Psoas muscle (tissue), 8 donors: ENCODE results near the gene HOATZ. TPM values are rescaled to one million over a fixed set of nuclear protein-coding genes. Genes with fewer than 3 reads are reported as not detected.

Experiments used
- ATAC-seq, 4 donors: fragments of 200-7000 bp; cut with Tn5 transposase; one replicate each; pipeline ENCODE4 v1.9.1; 2020; ENCODE audit warnings: moderate library complexity in 3 of 4, mild to moderate bottlenecking in 2 of 4
- DNase-seq, 2 donors: peaks; one replicate each; pipeline ENCODE4 v3.0.0-alpha.2; 2020
- H3K27ac ChIP-seq: fragments of 200-600 bp; one replicate; pipeline ENCODE4 v1.8.0; 2022
- H3K27me3 ChIP-seq, 3 donors: fragments of 200-600 bp in 1 of 3; one replicate each; pipeline versions ENCODE4 v1.6.1 to v1.8.0; 2013 to 2022; ENCODE audit warnings: low read length in 2 of 3, mild to moderate bottlenecking in 2 of 3, moderate library complexity in 1 of 3; ENCODE audit not compliant: insufficient read depth in 3 of 3
- H3K36me3 ChIP-seq, 2 donors: fragments of 200-600 bp in 1 of 2; one replicate each; pipeline versions ENCODE4 v1.6.1 to v1.8.0; 2013 to 2022; ENCODE audit warnings: low read depth in 1 of 2, mild to moderate bottlenecking in 1 of 2, moderate library complexity in 1 of 2; ENCODE audit not compliant: insufficient read depth in 1 of 2
- H3K4me1 ChIP-seq: fragments of 200-600 bp; one replicate; pipeline ENCODE4 v1.8.0; 2022
- H3K4me3 ChIP-seq: fragments of 200-600 bp; one replicate; pipeline ENCODE4 v1.8.0; 2022; ENCODE audit warnings: mild to moderate bottlenecking
- H3K9me3 ChIP-seq: fragments of 200-600 bp; one replicate; pipeline ENCODE4 v1.8.0; 2022
- WGBS, 3 donors: extraction: QIAGEN DNeasy Blood & Tissue Kit; methylation state at CpG; one replicate each; pipeline versions ENCODE4 v1.1.6 to v1.1.7; 2013; 5-methylcytosine and 5-hydroxymethylcytosine counted together
- intact Hi-C, 2 donors: fragments of 100-400 bp; cut with DNase I; formaldehyde crosslinking; loops; one replicate each; pipeline versions ENCODE4 v1.11.0 to v1.14.2; 2022
- polyA plus RNA-seq, 3 donors: library from polyadenylated mRNA; stranded (reverse); fragments of 200-250 nt; gene quantifications; one replicate each; pipeline ENCODE4 v1.2.3, GENCODE V29; 2013
- total RNA-seq, 4 donors: library from RNA; stranded (reverse); fragmentation: NEBNext Ultra II Directional in 2 of 4; extraction: Animal tissue kit (Norgen Biotek cat#: 25700) in 2 of 4; gene quantifications; one replicate each; pipeline versions ENCODE4 v1.2.1 to v1.2.4, GENCODE V29; 2021 to 2023
- TF ChIP-seq, protein P1 (sequence below): fragments of 200-600 bp; IDR thresholded peaks from one replicate; pipeline ENCODE4 v1.8.0; 2022; ENCODE audit warnings: antibody characterized with exemption
- donor health status: healthy with polysubstance abuse.
- donor health status: DM: no; HTN: no; CAD: no; lungs with moderate emphysema.
- donor health status: Bipolar disorder and iron deficiency.
- donor health status: healthy.
- donor health status: DM: yes; HTN: yes; CAD: no.
- donor health status: DM: no; HTN: no; CAD: no.
- donor health status: DM: no; HTN: no; CAD: no.
- donor health status: DM: yes; HTN: yes; CAD: no.

HOATZ gene
- total and polyA plus RNA-seq, 7 donors, result not detected

DNA sequence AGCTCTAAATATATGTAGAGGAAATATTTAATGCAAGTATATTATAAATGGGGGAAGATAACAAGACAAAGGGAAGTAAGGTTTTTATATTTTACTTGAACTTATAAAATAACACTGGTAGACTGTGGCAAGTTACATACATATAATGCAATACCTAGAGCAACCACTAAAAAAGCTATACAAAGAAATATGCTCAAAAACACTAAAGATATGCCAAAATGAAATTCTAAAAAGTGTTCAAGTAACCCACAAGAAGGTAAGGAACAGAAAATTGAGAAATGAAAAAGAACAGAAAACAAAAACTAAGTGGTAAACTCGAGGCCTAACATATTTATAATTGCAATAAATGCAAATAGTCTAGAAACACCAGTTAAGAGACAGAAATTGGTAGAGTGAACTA lies 34.9 kb upstream of the HOATZ start:
- TF ChIP-seq, protein P1, sequence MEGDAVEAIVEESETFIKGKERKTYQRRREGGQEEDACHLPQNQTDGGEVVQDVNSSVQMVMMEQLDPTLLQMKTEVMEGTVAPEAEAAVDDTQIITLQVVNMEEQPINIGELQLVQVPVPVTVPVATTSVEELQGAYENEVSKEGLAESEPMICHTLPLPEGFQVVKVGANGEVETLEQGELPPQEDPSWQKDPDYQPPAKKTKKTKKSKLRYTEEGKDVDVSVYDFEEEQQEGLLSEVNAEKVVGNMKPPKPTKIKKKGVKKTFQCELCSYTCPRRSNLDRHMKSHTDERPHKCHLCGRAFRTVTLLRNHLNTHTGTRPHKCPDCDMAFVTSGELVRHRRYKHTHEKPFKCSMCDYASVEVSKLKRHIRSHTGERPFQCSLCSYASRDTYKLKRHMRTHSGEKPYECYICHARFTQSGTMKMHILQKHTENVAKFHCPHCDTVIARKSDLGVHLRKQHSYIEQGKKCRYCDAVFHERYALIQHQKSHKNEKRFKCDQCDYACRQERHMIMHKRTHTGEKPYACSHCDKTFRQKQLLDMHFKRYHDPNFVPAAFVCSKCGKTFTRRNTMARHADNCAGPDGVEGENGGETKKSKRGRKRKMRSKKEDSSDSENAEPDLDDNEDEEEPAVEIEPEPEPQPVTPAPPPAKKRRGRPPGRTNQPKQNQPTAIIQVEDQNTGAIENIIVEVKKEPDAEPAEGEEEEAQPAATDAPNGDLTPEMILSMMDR, result peak; percentile 9
- 82 to 91% (median 90%) methylated on average over 1 of the region's 1 CpG for WGBS, 3 donors
- H3K9me3 ChIP-seq, result peaks cover 11% of the 10 kb centered on the region

GRCh38 chr11:111483431-111483830 lies 31.1 kb upstream of the HOATZ start:
- peaks cover 17% of the 10 kb centered on the region for H3K9me3 ChIP-seq
- intact Hi-C loops, result no loop called here

More for the DNA sequence above, 34.9 kb upstream of the HOATZ start:
- intact Hi-C loops, result no loop called here
- ATAC-seq (no peak), DNase-seq (no peak)
- H3K27me3 ChIP-seq, result no peaks in the 10 kb centered on the region
- no peaks in the 10 kb centered on the region for H3K4me1 ChIP-seq
- no peak overlapping the region for H3K4me3 ChIP-seq
- H3K36me3 ChIP-seq, result no peaks in the 10 kb centered on the region
- H3K27ac ChIP-seq, result no peak overlapping the region

GRCh38 chr11:111490496-111490895 lies 24.1 kb upstream of the HOATZ start:
- Histone ChIP-seq H3K4me1 (no peaks in the 10 kb centered on the region), H3K4me3 (no peak overlapping the region), H3K27ac (no peak overlapping the region), H3K27me3 (no peaks in the 10 kb centered on the region), H3K9me3 (peaks cover 6% of the 10 kb centered on the region), H3K36me3 (no peaks in the 10 kb centered on the region)
- 88 to 97% (median 95%) methylated on average over 1 of the region's 1 CpG for WGBS, 3 donors
- TF ChIP-seq, protein P1, result no peak
- ATAC-seq (no peak), DNase-seq (no peak)
- intact Hi-C loops, result no loop called here

More at GRCh38 chr11:111483431-111483830, 31.1 kb upstream of the HOATZ start:
- Histone ChIP-seq H3K4me3 (no peak overlapping the region), H3K27ac (no peak overlapping the region), H3K4me1 (no peaks in the 10 kb centered on the region), H3K27me3 (no peaks in the 10 kb centered on the region), H3K36me3 (no peaks in the 10 kb centered on the region)
- TF ChIP-seq, protein P1, result no peak
- no peak for DNase-seq
- no peak for ATAC-seq

DNA sequence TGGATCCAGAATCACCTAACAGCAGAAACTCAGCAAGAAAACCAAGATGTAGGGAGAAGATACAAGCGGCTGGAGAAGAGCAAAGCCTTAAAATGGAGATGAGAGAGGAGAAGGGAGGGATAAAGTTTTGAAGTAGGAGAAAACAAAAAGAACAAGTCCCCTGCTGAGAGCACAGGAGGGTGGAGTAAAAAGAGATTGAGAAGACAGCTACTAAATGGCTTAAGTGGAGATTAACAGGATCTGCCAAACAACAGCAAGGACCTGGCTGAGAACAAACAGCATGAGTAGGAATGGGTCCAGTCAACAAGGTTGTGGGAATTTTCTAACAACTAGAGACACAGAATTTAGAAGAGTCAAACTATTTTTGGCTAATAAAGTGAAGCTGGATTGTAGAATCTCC lies 20.5 kb upstream of the HOATZ start:
- no peaks in the 10 kb centered on the region for H3K27me3 ChIP-seq
- H3K9me3 ChIP-seq, result no peaks in the 10 kb centered on the region
- no peaks in the 10 kb centered on the region for H3K36me3 ChIP-seq
- no peaks in the 10 kb centered on the region for H3K4me1 ChIP-seq
- ATAC-seq (no peak), DNase-seq (no peak)
- intact Hi-C loops, result no loop called here
- H3K27ac ChIP-seq, result no peak overlapping the region
- TF ChIP-seq, protein P1, result no peak
- H3K4me3 ChIP-seq, result no peak overlapping the region
- WGBS, 3 donors, result 68 to 84% (median 81%) methylated on average over 1 of the region's 1 CpG

DNA sequence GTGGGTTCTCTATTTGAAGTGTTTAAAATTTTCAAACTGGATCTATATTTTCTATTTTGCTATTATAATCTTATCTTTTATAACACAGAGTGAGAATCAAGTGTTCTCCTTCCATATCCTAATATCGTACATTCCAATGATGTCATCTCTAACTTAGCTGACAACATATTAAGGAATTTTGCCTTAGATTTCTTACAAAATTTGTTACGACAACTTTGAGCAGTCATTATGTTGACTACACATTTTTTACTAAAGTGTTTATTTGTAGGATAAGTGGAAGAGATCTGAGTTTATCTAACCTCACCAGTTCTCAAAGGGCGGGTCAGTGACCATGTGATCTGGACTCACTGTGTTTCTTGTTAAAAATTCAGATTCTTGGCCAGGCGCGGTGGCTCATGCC lies 15.1 kb upstream of the HOATZ start:
- no peaks in the 10 kb centered on the region for H3K36me3 ChIP-seq
- intact Hi-C loops, result no loop called here
- TF ChIP-seq, protein P1, result no peak
- H3K27me3 ChIP-seq, result no peaks in the 10 kb centered on the region
- DNase-seq (no peak), ATAC-seq (no peak)
- H3K4me1 ChIP-seq, result no peaks in the 10 kb centered on the region
- H3K27ac ChIP-seq, result no peak overlapping the region
- 73 to 83% (median 79%) methylated on average over 5 of the region's 5 CpGs for WGBS, 3 donors
- no peaks in the 10 kb centered on the region for H3K9me3 ChIP-seq
- no peak overlapping the region for H3K4me3 ChIP-seq
